Calu3 (cell line): Measurements from ENCODE around the gene MPPED2. TPM values are rescaled to one million over a fixed set of nuclear protein-coding genes. Genes with fewer than 3 reads are reported as not detected.

Source experiments
- BruUV-seq: library from RNA; stranded (reverse); fragments of 400-500 nt; replicated peaks from 2 replicates; lab custom pipeline; 2021; lab: Mats Ljungman, UMichigan
- CTCF ChIA-PET: fragments of 300-600 bp; sonication (Branson Sonifier 250); formaldehyde crosslinking; loops from one replicate; lab custom pipeline; 2022; ENCODE audit warnings: antibody characterized with exemption; lab: Charles Lee
- DNase-seq: peaks from one replicate; pipeline ENCODE4 v3.0.0; 2022
- H3K27ac Mint-ChIP-seq: one replicate; pipeline ENCODE4 v1.8.0; 2022; ENCODE audit warnings: mixed read lengths; ENCODE audit not compliant: unreplicated experiment
- H3K27me3 Mint-ChIP-seq: one replicate; pipeline ENCODE4 v1.8.0; 2022; ENCODE audit warnings: mixed read lengths; ENCODE audit not compliant: unreplicated experiment
- H3K36me3 Mint-ChIP-seq: one replicate; pipeline ENCODE4 v1.8.0; 2022; ENCODE audit warnings: mild to moderate bottlenecking, moderate library complexity, mixed read lengths; ENCODE audit not compliant: insufficient read depth, unreplicated experiment
- H3K4me1 Mint-ChIP-seq: one replicate; pipeline ENCODE4 v1.8.0; 2022; ENCODE audit warnings: mild to moderate bottlenecking, low read depth, mixed read lengths; ENCODE audit not compliant: unreplicated experiment
- H3K4me3 Mint-ChIP-seq: one replicate; pipeline ENCODE4 v1.8.0; 2022; ENCODE audit warnings: mild to moderate bottlenecking, low read depth, moderate library complexity, mixed read lengths; ENCODE audit not compliant: unreplicated experiment
- H3K9me3 Mint-ChIP-seq: one replicate; pipeline ENCODE4 v1.8.0; 2022; ENCODE audit warnings: low read depth, mixed read lengths; ENCODE audit not compliant: unreplicated experiment
- intact Hi-C: fragments of 100-400 bp; cut with micrococcal nuclease; formaldehyde crosslinking; loops from one replicate; pipeline ENCODE4 v1.10.0; 2022; ENCODE audit not compliant: unreplicated experiment
- total RNA-seq: library from RNA; stranded (reverse); gene quantifications from 2 replicates; pipeline ENCODE4 v1.2.3, GENCODE V29; 2022
- TF ChIP-seq, protein P1 (sequence below): fragments of 200-600 bp; IDR thresholded peaks from one replicate; pipeline ENCODE4 v1.8.0; 2022; ENCODE audit warnings: antibody characterized with exemption; ENCODE audit not compliant: unreplicated experiment

MPPED2 gene
- total RNA-seq, 1 experiment from 2014 or later = not detected

DNA sequence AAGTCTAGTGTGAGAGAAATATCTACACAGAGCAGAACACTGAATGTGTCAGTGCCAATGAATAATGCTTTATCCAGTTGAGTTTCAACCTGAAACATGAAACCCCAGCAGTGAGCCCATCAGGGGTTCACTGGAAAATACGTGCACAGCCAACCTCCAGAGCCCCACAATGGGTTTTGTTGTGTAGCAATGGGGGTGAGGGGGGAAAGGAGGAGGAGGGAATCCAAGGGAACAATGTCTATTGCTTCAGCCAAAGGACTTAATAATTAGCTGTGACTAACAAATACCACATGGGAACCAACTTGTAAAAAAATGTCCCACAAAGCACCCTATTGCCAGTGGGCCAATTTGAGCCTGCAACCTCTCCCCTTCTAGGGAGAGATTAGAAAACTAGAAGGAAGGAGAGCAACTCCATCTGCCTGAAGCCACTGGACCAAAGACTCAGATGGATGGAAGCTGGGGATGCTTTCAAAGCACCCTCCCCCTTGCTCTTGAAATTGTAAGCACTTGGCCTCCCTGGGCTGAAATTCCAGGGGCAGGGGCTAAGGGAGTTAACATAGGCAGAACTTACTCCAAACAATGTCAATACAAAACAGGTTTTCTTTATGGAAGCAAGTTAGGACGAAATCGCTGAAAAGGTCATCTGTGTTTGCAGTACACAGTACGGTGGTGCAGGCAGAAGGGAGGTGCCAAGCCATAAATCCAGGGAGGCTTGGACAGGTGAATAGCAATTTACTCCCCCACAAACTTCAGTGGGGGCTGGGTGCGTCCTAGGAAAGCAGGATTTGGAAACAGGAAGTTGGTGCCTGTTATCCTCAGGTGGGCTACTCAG is 163.5 kb downstream of the MPPED2 start:
- CTCF ChIA-PET = no interaction called here
- no TSS peak for BruUV-seq

DNA sequence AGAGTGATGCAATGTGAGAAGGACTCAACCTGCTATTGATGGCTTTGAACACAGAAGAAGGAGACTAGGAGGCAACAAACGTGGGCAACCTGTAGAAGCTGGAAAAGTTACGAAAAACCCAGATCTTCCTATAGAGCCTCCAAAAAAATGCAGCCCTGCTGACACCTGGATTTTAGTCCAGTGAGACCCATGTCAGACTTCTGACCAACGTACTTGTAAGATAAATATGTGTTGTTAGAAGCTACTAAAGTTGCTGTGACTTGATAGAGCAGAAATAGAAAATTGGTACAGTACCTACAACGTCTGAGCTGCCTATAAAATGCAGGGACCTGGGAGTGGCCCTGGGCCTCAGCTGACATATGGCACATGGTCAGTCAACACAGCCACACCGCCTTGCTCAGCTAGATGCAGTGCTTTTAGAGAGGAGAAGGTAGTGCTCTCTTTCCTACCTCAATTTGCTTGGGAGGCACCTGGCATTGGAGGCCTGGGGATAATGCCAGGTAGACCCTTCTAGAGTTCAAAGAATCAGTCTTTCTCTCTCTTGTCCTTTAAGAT is 165.8 kb downstream of the MPPED2 start:
- TF ChIP-seq, protein P1, sequence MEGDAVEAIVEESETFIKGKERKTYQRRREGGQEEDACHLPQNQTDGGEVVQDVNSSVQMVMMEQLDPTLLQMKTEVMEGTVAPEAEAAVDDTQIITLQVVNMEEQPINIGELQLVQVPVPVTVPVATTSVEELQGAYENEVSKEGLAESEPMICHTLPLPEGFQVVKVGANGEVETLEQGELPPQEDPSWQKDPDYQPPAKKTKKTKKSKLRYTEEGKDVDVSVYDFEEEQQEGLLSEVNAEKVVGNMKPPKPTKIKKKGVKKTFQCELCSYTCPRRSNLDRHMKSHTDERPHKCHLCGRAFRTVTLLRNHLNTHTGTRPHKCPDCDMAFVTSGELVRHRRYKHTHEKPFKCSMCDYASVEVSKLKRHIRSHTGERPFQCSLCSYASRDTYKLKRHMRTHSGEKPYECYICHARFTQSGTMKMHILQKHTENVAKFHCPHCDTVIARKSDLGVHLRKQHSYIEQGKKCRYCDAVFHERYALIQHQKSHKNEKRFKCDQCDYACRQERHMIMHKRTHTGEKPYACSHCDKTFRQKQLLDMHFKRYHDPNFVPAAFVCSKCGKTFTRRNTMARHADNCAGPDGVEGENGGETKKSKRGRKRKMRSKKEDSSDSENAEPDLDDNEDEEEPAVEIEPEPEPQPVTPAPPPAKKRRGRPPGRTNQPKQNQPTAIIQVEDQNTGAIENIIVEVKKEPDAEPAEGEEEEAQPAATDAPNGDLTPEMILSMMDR = no peak
- no peak for DNase-seq
- Mint-ChIP-seq H3K9me3 (no peaks in the 10 kb centered on the region), H3K27ac (no peak overlapping the region), H3K4me1 (no peaks in the 10 kb centered on the region), H3K4me3 (no peak overlapping the region), H3K36me3 (no peaks in the 10 kb centered on the region), H3K27me3 (peaks cover 28% of the 10 kb centered on the region)
- no TSS peak for BruUV-seq
- CTCF ChIA-PET = no interaction called here
- intact Hi-C loops = no loop called here

More for the DNA sequence above, 163.5 kb downstream of the MPPED2 start:
- no peaks in the 10 kb centered on the region for H3K9me3 Mint-ChIP-seq
- intact Hi-C loops = no loop called here
- no peaks in the 10 kb centered on the region for H3K36me3 Mint-ChIP-seq
- H3K4me1 Mint-ChIP-seq = no peaks in the 10 kb centered on the region
- TF ChIP-seq, protein P1 = no peak
- no peak overlapping the region for H3K4me3 Mint-ChIP-seq
- peaks cover 22% of the 10 kb centered on the region for H3K27me3 Mint-ChIP-seq
- no peak overlapping the region for H3K27ac Mint-ChIP-seq
- no peak for DNase-seq

DNA sequence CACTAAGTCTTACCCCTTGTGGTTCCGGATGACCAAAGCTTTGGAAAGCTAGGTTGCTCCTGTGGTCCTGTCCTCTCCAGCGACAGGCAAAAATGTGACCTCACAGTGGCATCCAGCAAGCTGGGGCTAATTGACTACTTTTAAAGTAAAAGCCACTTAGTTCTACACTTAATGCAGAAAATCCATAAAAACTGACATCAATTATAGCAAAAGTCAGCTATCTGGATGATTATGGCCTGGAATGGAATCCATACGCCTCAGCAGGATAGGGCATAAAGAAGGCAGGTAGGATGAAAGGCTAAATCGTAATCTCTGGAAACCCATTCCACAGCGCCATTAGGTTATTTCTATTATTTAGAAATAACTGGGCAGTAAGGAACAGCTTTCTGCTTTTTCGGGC is 171.3 kb downstream of the MPPED2 start:
- CTCF ChIA-PET = no interaction called here
- DNase-seq = no peak
- BruUV-seq = no TSS peak

DNA sequence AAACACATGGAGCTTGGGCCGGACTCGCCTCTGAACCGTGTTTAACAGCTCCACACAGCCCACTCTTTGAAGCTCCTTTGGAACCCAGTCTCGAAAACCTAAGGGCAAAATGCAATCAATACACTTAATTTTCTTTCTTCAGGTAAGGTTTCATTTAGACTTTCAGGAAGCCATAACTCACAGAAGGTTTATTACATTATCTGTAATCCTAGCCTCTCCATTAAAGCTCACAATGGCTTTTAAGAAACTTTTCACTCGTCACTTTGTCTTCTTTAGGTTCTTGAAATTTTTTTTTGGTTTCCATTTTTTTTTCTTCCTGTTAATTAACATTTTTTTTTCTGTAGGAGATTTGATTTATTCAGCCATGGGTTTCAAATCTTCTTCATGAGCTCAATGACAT is 171.9 kb downstream of the MPPED2 start:
- CTCF ChIA-PET = no interaction called here
- BruUV-seq = no TSS peak
- H3K4me3 Mint-ChIP-seq = no peak overlapping the region
- peaks cover 29% of the 10 kb centered on the region for H3K27me3 Mint-ChIP-seq
- DNase-seq = no peak
- no peak overlapping the region for H3K27ac Mint-ChIP-seq
- TF ChIP-seq, protein P1 = no peak
- H3K4me1 Mint-ChIP-seq = no peaks in the 10 kb centered on the region
- intact Hi-C loops = no loop called here
- H3K36me3 Mint-ChIP-seq = no peaks in the 10 kb centered on the region
- H3K9me3 Mint-ChIP-seq = no peaks in the 10 kb centered on the region

More for the DNA sequence above, 171.3 kb downstream of the MPPED2 start:
- Mint-ChIP-seq H3K36me3 (no peaks in the 10 kb centered on the region), H3K9me3 (no peaks in the 10 kb centered on the region), H3K4me3 (no peak overlapping the region), H3K4me1 (no peaks in the 10 kb centered on the region), H3K27ac (no peak overlapping the region), H3K27me3 (peaks cover 29% of the 10 kb centered on the region)
- TF ChIP-seq, protein P1 = no peak
- intact Hi-C loops = no loop called here
